Measurements from ENCODE around the gene SKIC8. TPM values are rescaled to one million over a fixed set of nuclear protein-coding genes. Genes with fewer than 3 reads are reported as not detected.
"Not testable (repeated sequence)": the region's sequence is repeated elsewhere in the genome, so short reads cannot be mapped to it uniquely, and the experiment has no call there.

The SKIC8 gene
- total RNA-seq, 1 experiment from 2014 or later: 61.4 TPM

- no peak for DNase-seq (ENCODE audit: low read depth)
Observed at GRCh38 chr15:78256044-78256437, 43.4 kb downstream of the SKIC8 start.

DNA sequence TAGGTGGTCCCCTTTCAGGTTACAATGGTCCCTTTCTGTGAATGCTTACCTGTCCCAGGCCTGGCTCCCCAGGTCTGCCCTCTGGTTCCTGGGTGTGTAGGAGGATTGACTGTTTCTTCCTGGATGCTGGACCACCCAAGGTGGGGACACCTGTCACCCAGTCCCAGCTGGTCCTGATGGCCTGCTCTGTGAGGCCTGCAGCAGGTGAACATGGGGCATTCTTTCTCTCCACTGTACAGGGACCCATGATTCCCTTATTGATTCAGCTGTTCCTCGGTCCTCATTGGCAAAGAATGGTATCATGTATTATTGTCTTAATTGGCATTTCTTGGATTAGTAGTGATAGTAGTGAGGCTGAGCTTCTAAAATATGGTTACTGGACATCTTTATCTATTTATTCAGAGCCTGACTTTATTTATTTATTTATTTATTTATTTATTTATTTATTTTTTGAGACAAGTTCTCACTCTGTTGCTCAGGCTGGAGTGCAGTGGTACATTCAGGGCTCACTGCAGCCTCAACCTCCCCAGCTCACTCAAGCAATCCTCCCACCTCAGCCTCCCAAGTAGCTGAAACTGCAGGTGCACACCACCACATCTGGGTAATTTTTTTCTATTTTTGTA is 43.9 kb downstream of the SKIC8 start:
- DNase-seq (ENCODE audit: low read depth): peak; percentile 11

- no peak for DNase-seq (ENCODE audit: low read depth)
Observed at GRCh38 chr15:78251136-78251535, 48.3 kb downstream of the SKIC8 start.

DNA sequence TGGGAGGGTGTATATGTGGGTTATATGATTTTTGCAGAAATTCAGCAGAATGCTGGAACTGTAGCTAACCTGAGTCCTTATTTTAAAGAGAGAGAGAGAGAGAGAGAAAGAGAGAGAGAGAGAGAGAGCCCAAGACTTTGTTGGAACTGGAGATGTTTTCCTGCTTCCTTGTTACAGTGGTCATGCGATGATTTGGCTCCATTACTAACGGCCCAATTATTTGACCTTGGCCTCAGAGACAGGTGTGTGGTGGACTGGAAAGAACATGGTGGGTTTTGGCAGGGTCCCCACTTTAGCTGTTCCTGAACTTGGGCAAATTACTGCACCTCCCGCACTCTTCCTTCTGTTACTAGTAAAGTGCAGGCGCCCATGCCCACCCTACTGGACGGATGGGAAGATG is 50.3 kb downstream of the SKIC8 start:
- DNase-seq (ENCODE audit: low read depth): peak; percentile 69

- DNase-seq (ENCODE audit: low read depth): peak; percentile 21
Observed at GRCh38 chr15:78247911-78248310, 51.5 kb downstream of the SKIC8 start.

DNA sequence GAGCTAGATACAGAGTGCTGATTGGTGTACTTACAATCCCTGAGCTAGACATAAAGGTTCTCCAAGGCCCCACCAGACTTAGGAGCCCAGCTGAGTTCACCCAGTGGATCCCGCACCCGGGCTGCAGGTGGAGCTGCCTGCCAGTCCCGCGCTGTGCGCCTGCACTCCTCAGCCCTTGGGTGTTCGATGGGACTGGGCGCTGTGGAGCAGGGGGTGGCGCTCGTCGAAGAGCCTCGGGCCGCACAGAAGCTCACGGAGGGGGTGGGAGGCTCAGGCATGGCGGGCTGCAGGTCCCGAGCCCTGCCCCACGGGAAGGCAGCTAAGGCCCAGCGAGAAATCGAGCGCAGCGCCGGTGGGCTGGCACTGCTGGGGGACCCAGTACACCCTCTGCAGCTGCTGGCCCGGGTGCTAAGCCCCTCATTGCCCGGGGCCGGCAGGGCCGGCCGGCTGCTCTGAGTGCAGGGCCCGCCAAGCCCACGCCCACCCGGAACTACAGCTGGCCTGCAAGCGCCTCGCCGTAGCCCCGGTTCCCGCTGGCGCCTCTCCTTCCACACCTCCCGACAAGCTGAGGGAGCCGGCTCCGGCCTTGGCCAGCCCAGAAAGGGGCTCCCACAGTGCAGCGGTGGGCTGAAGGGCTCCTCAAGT is 53.3 kb downstream of the SKIC8 start:
- DNase-seq (ENCODE audit: low read depth): not testable (repeated sequence)

GRCh38 chr15:78245392-78245791 is 54.0 kb downstream of the SKIC8 start:
- not testable (repeated sequence) for DNase-seq (ENCODE audit: low read depth)

- no peak for DNase-seq (ENCODE audit: low read depth)
Observed at GRCh38 chr15:78244893-78245292, 54.5 kb downstream of the SKIC8 start.

GRCh38 chr15:78244101-78244500 is 55.3 kb downstream of the SKIC8 start:
- no peak for DNase-seq (ENCODE audit: low read depth)

GRCh38 chr15:78243491-78243941 is 55.9 kb downstream of the SKIC8 start:
- no peak for DNase-seq (ENCODE audit: low read depth)

- DNase-seq (ENCODE audit: low read depth): no peak
Observed at GRCh38 chr15:78243058-78243457, 56.4 kb downstream of the SKIC8 start.

GRCh38 chr15:78242128-78242527 is 57.3 kb downstream of the SKIC8 start:
- no peak for DNase-seq (ENCODE audit: low read depth)

DNA sequence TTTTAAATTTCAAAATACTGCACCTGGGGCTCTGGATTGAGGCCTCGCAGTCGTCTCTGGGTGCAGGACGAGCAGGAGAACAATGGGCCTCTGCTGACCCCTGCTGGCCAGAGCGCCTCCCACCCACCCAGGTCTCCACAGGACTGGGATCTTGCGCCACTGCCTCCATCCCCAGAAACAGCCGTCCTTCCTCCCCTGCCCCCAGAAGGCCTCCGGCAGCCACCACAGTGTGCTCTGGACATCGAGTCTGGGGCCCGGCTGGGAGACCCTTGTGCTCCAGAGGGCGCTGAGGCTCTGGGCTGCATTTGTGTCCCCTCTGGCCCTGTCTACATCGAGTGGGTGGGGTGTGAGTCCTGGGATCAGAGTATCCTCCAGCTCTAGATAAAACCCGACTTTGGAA is 58.4 kb downstream of the SKIC8 start:
- peak; percentile 62 for DNase-seq (ENCODE audit: low read depth)

DNA sequence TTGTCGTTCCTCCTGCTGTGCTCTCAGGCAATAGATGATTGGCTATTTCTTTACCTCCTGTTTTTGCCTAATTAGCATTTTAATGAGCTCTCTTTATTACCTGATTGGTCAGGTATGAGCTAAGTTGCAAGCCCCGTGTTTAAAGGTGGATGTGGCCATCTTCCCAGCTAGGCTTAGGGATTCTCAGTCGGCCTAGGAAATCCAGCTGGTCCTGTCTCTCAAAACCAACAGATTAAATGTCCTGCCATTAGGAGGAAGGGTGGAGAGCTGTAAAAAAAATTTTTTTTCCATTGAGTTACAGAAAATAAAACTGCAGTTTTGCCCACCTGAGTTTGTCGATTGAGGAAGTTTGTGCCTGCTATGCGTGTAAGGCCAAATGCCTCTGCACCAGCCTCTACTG is 59.6 kb downstream of the SKIC8 start:
- peak; percentile 13 for DNase-seq (ENCODE audit: low read depth)

DNA sequence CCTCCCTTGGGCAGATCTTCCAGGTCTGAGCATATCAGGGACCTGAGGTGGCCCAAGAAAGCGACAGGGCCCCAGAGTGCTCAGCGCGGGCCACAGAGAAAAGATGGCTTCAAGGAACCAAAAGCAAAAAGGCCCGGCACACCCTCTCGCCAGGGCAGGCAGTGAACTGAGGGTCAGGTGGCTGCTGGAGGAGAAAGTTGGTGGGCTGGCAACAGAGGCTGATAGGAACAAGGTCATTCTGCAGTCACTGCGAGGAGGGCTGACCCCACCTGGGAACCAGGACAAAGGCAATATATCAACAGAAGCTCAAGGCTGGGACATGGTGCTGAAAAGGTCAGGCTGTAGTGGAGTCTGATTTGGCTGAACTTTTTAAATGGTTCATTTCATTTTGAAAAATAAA is 62.3 kb downstream of the SKIC8 start:
- DNase-seq (ENCODE audit: low read depth): no peak

DNA sequence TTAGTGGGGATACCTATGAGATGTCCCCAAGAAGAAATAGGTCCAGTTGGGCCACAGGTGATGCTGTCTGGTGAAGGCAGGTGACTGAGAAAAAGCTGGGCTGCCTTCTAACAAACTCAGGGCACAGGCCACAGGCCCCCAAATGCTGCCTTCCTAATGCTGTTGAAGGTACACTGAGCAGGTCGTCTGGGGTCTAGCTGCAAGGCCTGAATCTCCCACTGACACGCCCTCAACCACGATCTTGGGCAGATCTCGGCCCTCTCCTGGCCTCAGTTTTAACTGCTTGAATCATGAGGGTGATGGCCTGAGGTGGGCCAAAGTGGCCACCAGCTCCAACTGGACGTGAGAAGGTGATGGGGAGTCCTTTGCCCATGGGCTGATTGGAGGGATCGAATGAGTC is 62.9 kb downstream of the SKIC8 start:
- no peak for DNase-seq (ENCODE audit: low read depth)

DNA sequence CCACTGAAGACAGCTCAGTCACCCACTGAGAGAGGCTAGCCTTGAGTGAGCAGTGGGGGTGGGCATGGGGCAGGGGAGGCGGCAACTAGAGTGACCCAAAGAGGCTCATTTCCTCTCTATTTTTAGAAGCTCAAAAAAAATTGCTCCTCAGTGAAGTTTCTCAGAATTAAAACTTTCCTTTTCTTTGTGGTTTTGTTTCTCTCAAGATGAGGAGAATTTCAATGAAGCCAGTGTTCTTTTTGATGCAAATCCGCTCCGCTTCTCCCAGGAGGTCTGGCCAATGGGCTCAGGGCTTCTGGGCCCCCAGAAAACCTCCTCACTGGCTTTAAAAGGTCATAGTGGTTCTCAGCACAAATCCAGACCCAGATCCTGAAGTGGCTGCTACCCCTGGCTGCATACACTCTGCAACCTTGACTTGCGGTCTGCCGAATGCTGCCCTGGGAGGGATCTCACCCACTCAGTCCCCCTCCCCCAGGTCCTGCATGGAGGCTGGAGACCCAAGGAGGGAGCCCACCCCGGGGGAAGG is 64.8 kb downstream of the SKIC8 start, which contains the start of gene ACSBG1:
Gene ACSBG1, minus strand, starts transcription at position 51 of the 526 bp plus-strand sequence. CDS start 64 bp downstream, outside the sequence.
- DNase-seq (ENCODE audit: low read depth): no peak

GRCh38 chr15:78233496-78233895 is 65.9 kb downstream of the SKIC8 start:
- no peak for DNase-seq (ENCODE audit: low read depth)

Other genes starting within 250 kb of the SKIC8 start
- 26.9 and 30.6 TPM in 2 replicates for gene TBC1D2B, start 221.9 kb downstream of the SKIC8 start, total RNA-seq (2014; rRNA removed)
- gene SH2D7, start 207.0 kb downstream of the SKIC8 start, total RNA-seq (2014; rRNA removed): not detected in 2 replicates
- 1.4 and 1.8 TPM in 2 replicates for gene CIB2, start 168.2 kb downstream of the SKIC8 start, total RNA-seq (2014; rRNA removed)
- 51.2 and 87.1 TPM in 2 replicates for gene IDH3A, start 150.2 kb downstream of the SKIC8 start, total RNA-seq (2014; rRNA removed)
- gene ACSBG1, start 65.0 kb downstream of the SKIC8 start, total RNA-seq (2014; rRNA removed): under 0.01 TPM in 2 replicates
- gene DNAJA4, start 35.0 kb downstream of the SKIC8 start, total RNA-seq (2014; rRNA removed): not detected in 2 replicates
- not detected in 2 replicates for gene CRABP1, start 40.7 kb upstream of the SKIC8 start, total RNA-seq (2014; rRNA removed)
- gene IREB2, start 138.6 kb upstream of the SKIC8 start, total RNA-seq (2014; rRNA removed): 11.7 and 16.4 TPM in 2 replicates
- 2.2 and 2.6 TPM in 2 replicates for gene HYKK, start 208.0 kb upstream of the SKIC8 start, total RNA-seq (2014; rRNA removed)
- gene PSMA4, start 240.8 kb upstream of the SKIC8 start, total RNA-seq (2014; rRNA removed): 237 and 266 TPM in 2 replicates

Data from LHCN-M2 (cell line).